Left ventricle myocardium inferior (tissue), 1 donor: Measurements from ENCODE around the gene NELFE. TPM values are rescaled to one million over a fixed set of nuclear protein-coding genes. Genes with fewer than 3 reads are reported as not detected.
A peak's percentile ranks its signal among the peaks of the same experiment; 100 is the strongest.
"Not testable (repeated sequence)": the region's sequence is repeated elsewhere in the genome, so short reads cannot be mapped to it uniquely, and the experiment has no call there.

Experiments
- DNase-seq: peaks from one replicate; pipeline ENCODE4 v3.0.0-alpha.2; 2020
- H3K27ac ChIP-seq: fragments of 200-600 bp; replicated peaks from 2 replicates; pipeline ENCODE4 v1.8.0; 2021
- H3K27me3 ChIP-seq: fragments of 200-600 bp; 2 replicates; pipeline ENCODE4 v1.8.0; 2021; ENCODE audit warnings: low read depth
- H3K36me3 ChIP-seq: fragments of 200-600 bp; 2 replicates; pipeline ENCODE4 v1.8.0; 2021
- H3K4me1 ChIP-seq: fragments of 200-600 bp; 2 replicates; pipeline ENCODE4 v1.8.0; 2021
- H3K4me3 ChIP-seq: fragments of 200-600 bp; 2 replicates; pipeline ENCODE4 v1.8.0; 2021; ENCODE audit warnings: mild to moderate bottlenecking, moderate library complexity
- H3K9me3 ChIP-seq: fragments of 200-600 bp; replicated peaks from 2 replicates; pipeline ENCODE4 v1.8.0; 2021
- CTCF ChIP-seq: fragments of 200-600 bp; IDR thresholded peaks from 2 replicates; pipeline ENCODE4 v1.8.0; 2021; ENCODE audit warnings: antibody characterized with exemption, mild to moderate bottlenecking, borderline replicate concordance
- intact Hi-C: fragments of 100-400 bp; cut with micrococcal nuclease; formaldehyde crosslinking; loops from one replicate; pipeline ENCODE4 v1.11.0; 2022
- long read RNA-seq: library from polyadenylated mRNA; unstranded; transcript quantifications from one replicate; pipeline ENCODE4 v2.0.0, GENCODE V29; 2021
- total RNA-seq: library from RNA; stranded (reverse); fragmentation: NEBNext Ultra II Directional; extraction: Animal tissue kit (Norgen Biotek cat#: 25700); gene quantifications from one replicate; pipeline ENCODE4 v1.2.1, GENCODE V29; 2021
- donor health status: DM: no; HTN: yes; CAD: no; lungs with severe emphysema.

The NELFE gene
- total RNA-seq, result 39.3 TPM
- long read RNA-seq, transcript NELFE-202 (11 exons, 1,584 nt), result major isoform, 37 of 56 reads
- long read RNA-seq, partial matches to known transcripts, result 7 of 56 reads
- long read RNA-seq, other reads (novel, unspliced or antisense), result 8 of 56 reads

- Histone ChIP-seq H3K4me1 (peaks cover 29% of the 10 kb centered on the region), H3K4me3 (peak within 1 kb of the TSS; percentile 79), H3K27ac (peak within 1 kb of the TSS; percentile 88), H3K9me3 (no peaks in the 10 kb centered on the region), H3K27me3 (no peaks in the 10 kb centered on the region), H3K36me3 (peaks cover 67% of the 10 kb centered on the region)
- intact Hi-C loops, result no loop called here
- TF ChIP-seq CTCF, result no peak
- DNase-seq, result peak; percentile 98
These were observed at the start of gene NELFE, which contains the start of gene SKIC2 for GRCh38 chr6:31958741-31959739. TSS of gene NELFE (minus strand) at chr6:31958971. CDS start at chr6:31958446, 525 bp downstream. TSS of gene SKIC2 (plus strand) at chr6:31959175. CDS start at chr6:31959193, 18 bp downstream.

- intact Hi-C loops, H3K27ac ChIP-seq, H3K4me3 ChIP-seq, H3K9me3 ChIP-seq, H3K36me3 ChIP-seq, H3K27me3 ChIP-seq, H3K4me1 ChIP-seq: not testable (repeated sequence)
- DNase-seq, result peak; percentile 5
These were observed 49.3 kb upstream of the NELFE start for GRCh38 chr6:32008037-32008436.

GRCh38 chr6:32007086-32007485, 48.3 kb upstream of the NELFE start:
- H3K27ac ChIP-seq, H3K4me3 ChIP-seq, H3K27me3 ChIP-seq, intact Hi-C loops, H3K9me3 ChIP-seq, H3K36me3 ChIP-seq, H3K4me1 ChIP-seq, DNase-seq: not testable (repeated sequence)

GRCh38 chr6:32005991-32006529, 47.3 kb upstream of the NELFE start:
- H3K4me3 ChIP-seq, H3K27me3 ChIP-seq, intact Hi-C loops, H3K4me1 ChIP-seq, H3K9me3 ChIP-seq, H3K36me3 ChIP-seq, H3K27ac ChIP-seq: not testable (repeated sequence)
- DNase-seq, result peak; percentile 2

- H3K4me1 ChIP-seq, H3K27ac ChIP-seq, intact Hi-C loops, H3K9me3 ChIP-seq, H3K4me3 ChIP-seq, H3K27me3 ChIP-seq, H3K36me3 ChIP-seq: not testable (repeated sequence)
- DNase-seq, result peak; percentile 12
These were observed 46.7 kb upstream of the NELFE start for GRCh38 chr6:32005538-32005880.

GRCh38 chr6:32004864-32005537, 46.2 kb upstream of the NELFE start:
- H3K36me3 ChIP-seq, H3K4me1 ChIP-seq, H3K9me3 ChIP-seq, H3K4me3 ChIP-seq, H3K27ac ChIP-seq, intact Hi-C loops, DNase-seq, H3K27me3 ChIP-seq: not testable (repeated sequence)

- H3K27ac ChIP-seq, H3K9me3 ChIP-seq, H3K36me3 ChIP-seq, intact Hi-C loops, H3K27me3 ChIP-seq, H3K4me3 ChIP-seq, H3K4me1 ChIP-seq, DNase-seq: not testable (repeated sequence)
These were observed 45.6 kb upstream of the NELFE start for GRCh38 chr6:32004393-32004792.

- H3K9me3 ChIP-seq, DNase-seq, H3K4me1 ChIP-seq, H3K27me3 ChIP-seq, H3K4me3 ChIP-seq, H3K36me3 ChIP-seq, intact Hi-C loops, H3K27ac ChIP-seq: not testable (repeated sequence)
These were observed 44.5 kb upstream of the NELFE start for GRCh38 chr6:32003301-32003700.

- H3K27ac ChIP-seq, H3K4me3 ChIP-seq, DNase-seq: not testable (repeated sequence)
These were observed 43.9 kb upstream of the NELFE start for GRCh38 chr6:32002546-32003268.

GRCh38 chr6:31996385-31996784, 37.6 kb upstream of the NELFE start:
- H3K9me3 ChIP-seq, H3K27ac ChIP-seq, H3K36me3 ChIP-seq, DNase-seq, H3K4me1 ChIP-seq, H3K27me3 ChIP-seq, intact Hi-C loops, H3K4me3 ChIP-seq: not testable (repeated sequence)

More at GRCh38 chr6:32002546-32003268, 43.9 kb upstream of the NELFE start:
- H3K9me3 ChIP-seq, intact Hi-C loops, H3K4me1 ChIP-seq, H3K36me3 ChIP-seq, H3K27me3 ChIP-seq: not testable (repeated sequence)

- H3K36me3 ChIP-seq, H3K9me3 ChIP-seq, H3K27ac ChIP-seq, DNase-seq, H3K4me3 ChIP-seq, H3K4me1 ChIP-seq, H3K27me3 ChIP-seq, intact Hi-C loops: not testable (repeated sequence)
These were observed 35.6 kb upstream of the NELFE start for GRCh38 chr6:31994421-31994820.

- DNase-seq, H3K9me3 ChIP-seq, intact Hi-C loops, H3K4me3 ChIP-seq, H3K36me3 ChIP-seq, H3K27me3 ChIP-seq, H3K4me1 ChIP-seq, H3K27ac ChIP-seq: not testable (repeated sequence)
These were observed 30.6 kb upstream of the NELFE start for GRCh38 chr6:31989363-31989762.
